Stimulated activated CD8-positive, alpha-beta memory T cell treated with anti-CD3 and anti-CD28 coated beads, Interleukin-4, amount 100 ng/mL, for 24 hours (primary cell): ENCODE measurements around the gene BAZ2B.

Experiments used
- DNase-seq: peaks from one replicate; pipeline ENCODE4 v3.0.0-alpha.2; 2020; ENCODE audit warnings: low read depth

Gene BAZ2B

GRCh38 chr2:159317392-159318088 is 298.8 kb downstream of the BAZ2B start:
- no peak for DNase-seq

DNA sequence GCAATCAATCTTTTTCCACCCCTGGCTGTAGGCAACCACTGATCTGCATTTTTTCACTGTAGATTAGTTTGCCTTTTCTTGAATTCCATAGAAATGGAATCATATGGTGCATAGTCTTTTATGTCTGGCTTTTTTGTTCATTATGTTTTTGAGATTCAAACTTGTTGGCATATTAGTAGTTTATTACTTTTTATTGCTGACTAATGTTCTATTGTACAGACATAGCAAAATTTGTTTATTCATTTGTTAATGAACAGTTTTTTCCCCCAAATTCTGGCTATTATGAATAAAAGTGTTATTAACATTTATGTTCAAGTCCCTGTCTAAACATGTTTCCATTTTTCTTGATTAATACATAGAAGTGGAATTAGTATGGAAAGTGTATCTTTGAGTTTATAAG is 308.4 kb downstream of the BAZ2B start:
- DNase-seq, result no peak

DNA sequence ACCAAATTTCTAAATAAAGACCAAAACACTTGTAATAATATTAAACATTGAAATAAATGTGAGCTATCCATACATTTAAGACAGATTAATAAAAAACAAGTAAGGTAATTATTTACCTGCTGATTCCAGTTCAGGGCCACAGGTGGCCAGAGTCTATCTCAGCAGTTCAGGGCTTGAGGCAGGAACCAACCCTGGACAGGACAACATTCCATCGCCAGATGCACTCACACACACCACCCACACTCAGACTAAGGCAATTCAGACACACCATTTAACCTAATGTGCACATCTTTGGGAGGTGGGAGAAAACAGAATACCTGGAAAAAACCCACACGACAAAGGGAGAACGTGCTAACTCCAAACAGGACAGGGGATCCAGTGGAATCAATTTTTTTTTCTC is 315.8 kb downstream of the BAZ2B start:
- no peak for DNase-seq

- DNase-seq, result no peak
Measured at GRCh38 chr2:159298967-159299366, 317.4 kb downstream of the BAZ2B start.

DNA sequence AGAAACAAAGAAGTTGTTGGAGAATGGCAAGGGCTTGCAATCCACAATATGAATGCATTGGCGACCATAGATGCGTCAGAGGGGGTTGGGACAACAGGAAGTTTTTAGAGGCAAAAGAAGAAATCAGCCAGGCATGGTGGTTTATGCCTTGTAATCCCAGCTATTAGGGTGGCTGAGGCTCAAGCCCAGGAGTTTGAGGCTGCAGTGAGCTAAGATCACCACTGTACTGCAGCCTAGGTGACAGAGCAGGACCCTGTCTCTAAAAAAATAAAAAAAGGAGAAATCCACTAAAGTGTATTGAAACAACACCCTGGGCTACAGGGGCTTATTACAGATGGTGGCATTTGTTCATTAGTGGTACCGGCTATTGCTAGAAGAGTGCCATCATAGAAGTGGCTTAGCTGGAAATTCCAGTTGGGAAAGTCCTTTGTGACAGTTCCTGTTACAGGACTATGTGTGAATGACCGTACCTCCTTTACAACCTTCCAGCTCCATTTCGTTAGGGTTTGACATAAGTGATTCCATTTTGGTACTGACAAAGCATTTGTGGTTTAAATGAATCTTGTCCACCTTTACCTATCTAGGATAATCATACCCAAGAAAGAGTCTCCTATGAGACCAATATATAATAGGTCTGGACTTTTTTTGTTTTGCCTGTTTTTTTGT is 319.2 kb downstream of the BAZ2B start:
- no peak for DNase-seq

DNA sequence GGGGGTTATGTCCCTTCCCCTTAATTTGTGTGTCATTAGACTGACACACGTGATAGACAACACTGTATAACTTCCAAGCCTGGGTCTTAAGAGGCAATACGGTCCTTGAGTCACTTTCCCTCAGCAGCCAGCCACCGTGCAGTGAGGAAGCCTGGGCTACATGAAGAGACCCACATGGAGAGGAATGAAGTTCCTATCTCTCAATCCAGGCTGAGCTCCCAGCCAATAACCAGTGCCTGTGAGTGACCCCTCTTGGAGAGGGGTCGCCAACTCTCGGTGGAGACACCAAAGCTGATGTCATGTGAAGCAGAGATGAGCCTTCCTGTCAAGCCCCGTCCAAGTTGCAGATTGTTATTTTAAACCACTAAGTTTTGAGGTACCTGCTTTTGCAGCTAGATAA is 324.2 kb downstream of the BAZ2B start:
- no peak for DNase-seq

DNA sequence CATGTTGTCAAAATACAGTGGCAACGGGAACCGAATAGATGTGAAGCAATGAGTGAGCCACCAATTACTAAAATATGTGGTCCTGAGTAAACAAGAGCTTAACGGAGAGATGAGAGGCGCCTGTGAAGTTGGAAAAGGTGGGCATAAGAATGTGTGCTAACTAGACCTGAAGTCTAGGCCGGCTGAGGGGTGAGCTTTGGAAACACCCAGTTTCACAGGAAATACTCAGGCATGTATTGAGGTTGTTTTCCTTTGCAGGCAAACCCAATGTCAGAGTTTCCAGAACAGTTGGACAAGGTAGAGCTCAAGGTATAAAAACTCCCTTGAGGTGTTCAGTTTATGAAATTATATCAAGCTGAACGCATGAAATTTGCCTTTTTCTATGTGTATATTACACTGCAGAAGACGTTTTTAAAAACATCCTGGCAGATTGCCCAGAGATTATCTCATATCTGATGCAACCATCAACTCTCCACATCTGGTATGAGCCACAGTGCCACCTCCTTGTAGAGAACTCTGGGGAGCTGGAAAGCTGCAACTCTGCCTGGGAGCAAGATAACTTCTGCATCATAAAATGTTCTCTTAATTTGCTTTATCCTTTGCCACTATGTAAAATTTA is 325.9 kb downstream of the BAZ2B start:
- no peak for DNase-seq

- DNase-seq, result no peak
Measured at GRCh38 chr2:159287733-159288132, 328.6 kb downstream of the BAZ2B start.

GRCh38 chr2:159286709-159287441 is 329.5 kb downstream of the BAZ2B start:
- DNase-seq, result peak; percentile 95

- peak; percentile 39 for DNase-seq
Measured at GRCh38 chr2:159285929-159286708, 330.2 kb downstream of the BAZ2B start, which contains the start of gene WDSUB1. Gene WDSUB1, minus strand, starts transcription at chr2:159286703. Its CDS starts 3,634 bp downstream, at chr2:159283069.

GRCh38 chr2:159285433-159285832 is 330.9 kb downstream of the BAZ2B start:
- no peak for DNase-seq

- no peak for DNase-seq
Measured at GRCh38 chr2:159283529-159283928, 332.8 kb downstream of the BAZ2B start.

DNA sequence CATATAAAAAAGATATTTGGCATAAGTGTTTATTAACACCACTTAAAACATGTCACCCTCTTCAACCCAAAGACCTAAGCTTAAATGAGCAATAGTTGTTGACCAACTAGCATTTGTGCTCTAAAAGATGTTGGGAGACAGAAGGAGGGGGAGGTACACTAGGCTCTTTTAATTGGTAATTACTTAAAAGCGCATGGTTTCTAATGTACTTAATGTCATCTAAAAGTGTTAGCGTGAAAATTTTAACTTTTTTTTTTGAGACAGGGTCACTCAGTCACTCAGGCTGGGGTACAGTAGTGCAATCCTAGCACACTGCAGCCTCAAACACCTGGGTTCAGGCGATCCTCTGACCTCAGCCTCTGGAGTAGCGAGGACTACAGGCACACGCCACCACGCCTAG is 335.3 kb downstream of the BAZ2B start:
- no peak for DNase-seq

GRCh38 chr2:159279700-159280099 is 336.6 kb downstream of the BAZ2B start:
- DNase-seq, result no peak

DNA sequence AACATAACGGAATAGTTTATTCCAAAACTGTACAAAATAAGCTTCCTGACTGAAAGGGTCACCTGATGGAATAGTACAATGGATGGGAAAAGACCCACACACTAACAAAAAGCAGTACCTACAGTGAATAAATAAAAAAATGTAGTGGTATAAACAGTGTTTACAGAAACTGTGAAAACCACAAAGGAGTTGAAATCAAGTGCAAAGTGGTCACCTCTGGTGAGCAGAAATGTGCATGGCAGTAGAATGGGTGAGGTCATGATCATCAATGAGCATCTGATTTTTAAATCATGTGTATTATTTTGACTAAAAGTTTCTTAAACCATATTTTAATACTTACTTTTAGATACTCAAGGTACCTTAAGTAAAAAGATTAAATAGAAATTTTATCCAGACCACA is 341.2 kb downstream of the BAZ2B start:
- no peak for DNase-seq

GRCh38 chr2:159272156-159272555 is 344.2 kb downstream of the BAZ2B start:
- no peak for DNase-seq

GRCh38 chr2:159270744-159271379 is 345.5 kb downstream of the BAZ2B start:
- DNase-seq, result no peak
